Right forelimb (tissue), 1 donor: ENCODE results near the gene SERPINA3.
"Not testable (repeated sequence)": the region's sequence is repeated elsewhere in the genome, so short reads cannot be mapped to it uniquely, and the experiment has no call there.

Source experiments
- DNase-seq: peaks from one replicate; pipeline ENCODE4 v3.0.0-alpha.2; 2018

The SERPINA3 gene

DNA sequence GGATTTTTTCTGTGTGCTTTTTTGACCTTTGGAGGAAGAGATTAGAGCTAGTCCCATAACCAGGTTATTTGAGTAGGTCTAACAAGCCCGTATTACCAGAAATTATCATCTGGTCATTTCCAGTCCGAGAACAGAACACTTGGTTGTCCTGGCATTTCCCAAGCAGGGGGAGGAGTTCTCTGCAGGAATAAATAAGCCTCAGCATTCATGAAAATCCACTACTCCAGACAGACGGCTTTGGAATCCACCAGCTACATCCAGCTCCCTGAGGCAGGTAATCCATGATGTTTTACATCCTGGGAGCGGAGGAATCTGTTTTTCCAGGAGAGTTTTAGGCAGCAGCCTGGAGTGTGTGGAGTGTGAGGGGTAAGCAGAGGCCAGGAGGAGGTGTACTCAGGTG lies at the start of gene SERPINA3:
TSS of gene SERPINA3 (plus strand) at position 218 of the 400 bp plus-strand sequence. CDS start 2,051 bp downstream, outside the sequence.
- DNase-seq = no peak

DNA sequence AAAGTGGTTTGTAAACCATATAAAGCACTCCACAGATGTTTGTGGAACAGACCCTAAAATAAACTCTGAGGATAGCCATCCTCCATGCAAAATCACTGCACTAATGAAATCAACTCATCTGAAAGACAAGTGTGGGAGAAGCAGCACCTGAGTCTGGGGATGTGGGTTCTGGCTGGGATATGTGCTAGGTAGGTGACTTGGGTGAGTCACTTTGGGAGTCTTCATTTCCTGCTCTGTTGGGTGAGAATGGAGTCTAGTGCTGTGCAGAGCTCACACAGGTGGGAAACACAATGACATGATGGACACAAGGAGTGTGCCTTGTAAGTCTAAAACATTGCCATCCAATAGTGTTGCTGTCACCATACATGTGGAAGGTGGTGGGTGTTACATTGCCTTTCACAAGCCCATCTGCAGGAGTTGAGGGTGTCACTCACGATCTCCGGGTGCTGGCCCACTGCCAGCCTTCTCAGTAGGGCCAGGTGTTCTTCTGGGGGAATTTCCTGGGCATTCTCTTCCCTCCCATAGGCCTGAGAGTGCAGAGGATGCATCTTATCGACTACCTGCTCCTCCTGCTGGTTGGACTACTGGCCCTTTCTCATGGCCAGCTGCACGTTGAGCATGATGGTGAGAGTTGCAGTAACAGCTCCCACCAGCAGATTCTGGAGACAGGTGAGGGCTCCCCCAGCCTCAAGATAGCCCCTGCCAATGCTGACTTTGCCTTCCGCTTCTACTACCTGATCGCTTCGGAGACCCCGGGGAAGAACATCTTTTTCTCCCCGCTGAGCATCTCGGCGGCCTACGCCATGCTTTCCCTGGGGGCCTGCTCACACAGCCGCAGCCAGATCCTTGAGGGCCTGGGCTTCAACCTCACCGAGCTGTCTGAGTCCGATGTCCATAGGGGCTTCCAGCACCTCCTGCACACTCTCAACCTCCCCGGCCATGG lies 49.0 kb upstream of the SERPINA3 start:
- peak; percentile 36 for DNase-seq

- DNase-seq = no peak
These were observed 47.8 kb upstream of the SERPINA3 start for GRCh38 chr14:94564381-94564780.

DNA sequence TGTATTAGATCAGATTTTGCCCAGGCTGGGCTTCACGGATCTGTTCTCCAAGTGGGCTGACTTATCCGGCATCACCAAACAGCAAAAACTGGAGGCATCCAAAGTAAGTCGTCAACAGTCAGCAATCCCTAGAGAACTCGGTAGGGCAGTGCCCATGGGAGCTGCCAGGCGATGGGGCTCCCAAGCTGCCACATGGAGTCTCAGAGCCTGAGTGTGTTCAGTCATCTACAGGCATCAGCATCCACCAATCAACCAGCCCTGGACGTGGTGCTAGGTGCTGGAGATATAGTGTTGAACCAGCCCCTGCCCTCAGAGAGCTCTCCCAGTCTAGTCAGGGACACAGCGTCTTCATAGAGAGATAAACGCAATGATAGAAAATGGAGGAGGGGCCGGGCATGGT lies 44.0 kb upstream of the SERPINA3 start:
- no peak for DNase-seq

DNA sequence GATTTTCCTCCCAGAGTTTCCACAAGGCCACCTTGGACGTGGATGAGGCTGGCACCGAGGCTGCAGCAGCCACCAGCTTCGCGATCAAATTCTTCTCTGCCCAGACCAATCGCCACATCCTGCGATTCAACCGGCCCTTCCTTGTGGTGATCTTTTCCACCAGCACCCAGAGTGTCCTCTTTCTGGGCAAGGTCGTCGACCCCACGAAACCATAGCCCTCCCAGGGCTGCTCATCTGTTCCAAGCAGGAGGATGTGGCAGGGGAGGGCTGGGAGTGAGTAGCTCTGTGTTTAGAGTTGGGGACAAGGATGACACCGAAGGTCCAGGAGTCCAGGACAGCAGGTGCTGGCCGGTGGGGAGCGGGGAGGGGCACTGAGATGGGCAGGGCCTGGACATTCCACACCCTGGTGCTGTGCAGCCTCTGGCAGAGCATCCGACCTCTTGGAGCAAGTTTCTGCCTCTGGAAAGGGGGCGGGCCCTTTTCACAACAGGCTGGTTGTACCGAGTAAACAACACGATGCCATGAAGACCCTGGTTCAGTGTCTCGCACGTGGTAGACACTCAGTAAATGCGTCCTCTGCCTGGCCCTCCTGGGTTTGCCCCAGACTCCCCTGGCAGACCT lies 42.7 kb upstream of the SERPINA3 start:
- DNase-seq = no peak

- no peak for DNase-seq
These were observed 42.2 kb upstream of the SERPINA3 start for GRCh38 chr14:94570002-94570400.

DNA sequence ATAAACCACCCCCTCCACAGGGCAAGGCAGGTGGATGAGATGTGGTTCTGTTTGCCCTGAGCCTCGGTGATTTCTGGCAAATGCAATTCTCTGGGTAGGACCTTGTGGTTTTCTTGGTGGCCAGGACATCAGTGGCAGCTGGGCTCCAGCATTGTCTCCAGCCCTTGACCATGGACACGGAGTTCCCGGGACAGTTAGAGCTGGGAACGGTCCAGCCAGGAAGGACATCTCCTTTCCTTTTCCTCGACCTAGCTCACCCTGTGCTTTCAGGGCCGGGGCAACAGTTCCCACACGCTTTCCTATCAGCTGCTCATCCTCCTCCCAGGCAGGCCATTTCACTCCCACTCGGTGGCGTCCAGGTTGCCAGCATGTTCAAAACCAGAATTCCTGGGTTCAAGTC lies 41.8 kb upstream of the SERPINA3 start:
- DNase-seq = no peak

GRCh38 chr14:94571395-94571794 lies 40.8 kb upstream of the SERPINA3 start:
- peak; percentile 61 for DNase-seq

- DNase-seq = peak; percentile 32
These were observed 40.2 kb upstream of the SERPINA3 start for GRCh38 chr14:94571950-94572349.

GRCh38 chr14:94572637-94573303 lies 39.4 kb upstream of the SERPINA3 start:
- no peak for DNase-seq

DNA sequence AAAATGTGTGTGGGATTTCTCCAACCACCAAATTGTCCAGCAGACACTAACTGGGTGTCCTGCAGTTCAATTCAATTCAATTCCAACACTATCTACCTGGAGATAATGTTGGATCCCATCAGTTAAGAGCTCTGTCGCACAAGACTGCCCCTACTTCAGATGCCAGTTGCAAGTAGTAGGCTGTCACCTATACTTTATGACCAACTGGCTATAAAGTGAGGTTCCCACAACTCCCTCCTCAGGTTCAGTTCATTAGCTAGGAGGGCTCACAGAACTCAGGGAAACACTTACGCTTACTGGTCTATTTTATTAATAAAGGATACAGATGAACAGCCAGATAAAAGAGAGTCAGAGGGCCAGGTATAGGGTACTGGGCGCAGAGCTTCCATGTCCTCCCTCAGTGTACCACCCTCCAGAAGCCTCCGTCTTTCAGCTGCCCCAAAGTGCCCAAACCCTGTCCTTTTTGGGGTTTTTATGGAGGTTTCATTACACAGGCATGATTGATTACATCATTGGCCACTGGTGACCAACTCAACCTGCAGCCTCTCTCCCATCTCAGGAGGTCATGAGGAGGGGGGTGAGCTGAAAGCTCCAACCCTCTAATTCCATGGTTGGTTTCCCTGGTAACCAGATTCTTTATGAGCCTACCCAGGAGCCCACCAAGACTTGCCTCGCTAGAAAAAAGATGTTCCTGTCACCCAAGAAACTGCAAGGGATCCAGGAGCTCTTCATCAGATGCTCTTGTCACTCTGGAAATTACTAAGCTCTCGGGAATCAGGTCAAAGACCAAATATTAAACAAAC lies 38.5 kb upstream of the SERPINA3 start:
- no peak for DNase-seq

GRCh38 chr14:94574336-94574735 lies 37.9 kb upstream of the SERPINA3 start:
- DNase-seq = no peak

GRCh38 chr14:94575730-94576585 lies 36.2 kb upstream of the SERPINA3 start:
- no peak for DNase-seq

DNA sequence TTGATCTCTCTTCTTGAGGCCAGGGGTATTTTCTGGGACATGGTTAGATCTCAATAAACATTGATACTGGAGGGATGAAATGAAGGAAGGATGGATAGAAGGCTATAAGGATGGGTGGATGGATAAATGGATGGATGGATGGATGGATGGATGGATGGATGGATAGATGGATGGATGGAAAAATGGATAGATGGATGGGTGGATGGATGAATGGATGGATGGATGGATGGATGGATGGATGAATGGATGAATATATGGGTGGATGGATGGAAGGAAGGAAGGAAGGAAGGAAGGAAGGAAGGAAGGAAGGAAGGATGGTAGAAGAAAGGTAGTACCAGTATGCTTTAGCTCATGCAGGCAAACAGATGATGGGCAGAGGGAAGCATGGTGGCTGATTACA lies 34.7 kb upstream of the SERPINA3 start:
- not testable (repeated sequence) for DNase-seq

DNA sequence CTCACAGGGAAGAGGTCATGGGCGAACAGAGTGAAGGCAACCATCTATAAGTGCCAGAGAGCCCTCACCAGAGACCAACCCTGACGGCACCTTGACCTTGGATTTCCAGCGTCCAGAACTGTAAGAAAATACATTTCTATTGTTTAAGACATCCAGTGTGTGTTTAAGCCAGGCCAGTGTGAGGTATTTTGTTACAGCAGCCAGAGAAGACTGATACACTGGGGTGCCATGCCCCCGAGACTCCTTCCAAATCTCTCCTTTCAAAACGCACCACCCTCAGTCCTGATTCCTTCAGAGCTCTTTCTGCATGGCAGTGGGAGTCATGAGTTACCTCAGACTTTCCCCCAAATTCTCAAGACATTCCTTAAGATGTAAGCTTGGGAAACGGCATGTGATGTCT lies 33.5 kb upstream of the SERPINA3 start:
- no peak for DNase-seq

DNA sequence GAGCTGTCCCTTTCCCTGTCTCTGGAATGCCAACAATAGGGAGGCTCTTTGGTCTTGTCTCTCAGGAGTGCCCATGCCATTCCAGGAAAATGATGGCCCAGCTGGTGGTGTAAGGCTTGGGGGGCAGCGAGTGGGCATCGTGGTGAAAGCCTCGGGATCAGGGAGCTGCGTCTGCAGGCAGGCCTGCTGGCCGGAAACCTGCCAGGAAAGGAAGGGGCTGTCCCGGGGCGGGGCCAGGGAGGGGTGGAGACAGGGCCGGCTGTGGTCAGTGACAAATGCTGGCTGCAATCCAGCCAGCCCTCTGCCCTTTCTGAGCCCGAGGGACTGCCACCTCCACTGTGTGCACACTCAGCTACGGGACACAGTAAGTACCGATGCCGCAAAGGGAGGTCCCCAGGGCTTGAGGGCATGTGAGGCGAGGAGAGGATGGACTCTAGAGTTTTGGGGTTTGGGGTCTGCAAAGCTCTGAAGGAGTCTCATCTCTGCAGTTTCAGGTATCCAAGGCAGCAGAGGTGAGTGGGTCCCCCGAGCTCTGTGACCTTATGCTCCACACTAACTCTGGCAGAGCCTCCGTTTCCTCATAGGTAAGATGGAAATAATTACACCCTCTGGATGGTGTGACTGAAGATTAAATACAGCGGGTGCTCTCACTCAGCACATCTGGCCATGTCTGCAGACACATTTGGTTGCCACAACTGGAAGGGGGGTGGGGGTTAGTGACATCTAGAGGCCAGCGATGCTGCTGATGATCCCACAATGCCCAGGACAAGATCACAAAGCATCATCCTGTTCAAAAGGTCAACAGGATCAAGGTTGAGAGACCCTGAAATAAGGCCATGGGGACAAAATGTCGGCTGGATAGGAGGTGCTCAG lies 30.8 kb upstream of the SERPINA3 start, which contains the start of gene SERPINA5:
TSS of gene SERPINA5 (plus strand) at position 300 of the 873 bp plus-strand sequence. CDS start 5,937 bp downstream, outside the sequence.
- no peak for DNase-seq

DNA sequence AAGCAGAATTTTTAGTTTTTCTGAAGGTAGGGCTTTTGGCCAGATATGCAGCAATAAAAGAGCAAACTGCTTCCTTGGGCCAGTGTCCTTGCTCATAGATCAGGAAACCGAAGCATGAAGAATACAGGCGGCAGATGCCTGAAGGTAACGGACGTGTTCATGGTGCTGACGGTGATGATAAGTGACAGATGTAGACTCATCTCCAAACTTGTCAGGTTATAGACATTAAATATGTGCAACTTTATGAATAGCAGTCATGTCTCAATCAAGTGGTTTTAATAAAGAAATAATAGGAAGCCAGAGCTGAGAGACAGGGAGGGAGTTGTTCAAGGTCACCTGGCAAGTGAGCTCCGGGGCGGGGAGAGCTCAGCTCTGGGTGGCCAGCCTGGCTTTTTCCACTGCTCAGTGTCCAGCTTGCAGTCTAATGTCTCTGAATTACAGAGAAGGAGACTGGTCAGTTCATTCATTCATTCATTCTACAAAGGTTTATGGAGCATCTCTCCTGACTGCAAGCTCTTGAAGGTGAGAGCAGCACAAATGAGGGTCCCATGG lies 29.9 kb upstream of the SERPINA3 start:
- no peak for DNase-seq

- no peak for DNase-seq
These were observed 29.3 kb upstream of the SERPINA3 start for GRCh38 chr14:94582851-94583250.

DNA sequence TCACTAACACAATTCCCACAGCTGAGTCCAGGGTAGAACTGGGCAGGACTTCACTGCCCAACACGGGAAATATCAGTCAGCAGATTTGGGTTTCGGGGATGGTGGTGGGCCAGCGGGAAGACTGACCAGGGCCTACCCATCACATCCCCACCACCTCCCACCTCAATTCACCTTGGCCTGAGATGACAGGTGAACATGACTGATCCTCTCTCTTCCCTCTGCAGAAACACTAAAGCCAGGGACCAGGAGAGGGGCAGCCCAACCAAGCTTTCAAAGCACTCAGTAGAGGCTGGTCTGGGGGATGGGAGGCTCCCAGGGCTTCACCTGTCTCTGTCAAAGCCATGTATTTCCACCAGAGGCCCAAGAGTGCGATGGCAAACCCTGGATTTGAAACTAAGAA lies 28.6 kb upstream of the SERPINA3 start:
- no peak for DNase-seq

DNA sequence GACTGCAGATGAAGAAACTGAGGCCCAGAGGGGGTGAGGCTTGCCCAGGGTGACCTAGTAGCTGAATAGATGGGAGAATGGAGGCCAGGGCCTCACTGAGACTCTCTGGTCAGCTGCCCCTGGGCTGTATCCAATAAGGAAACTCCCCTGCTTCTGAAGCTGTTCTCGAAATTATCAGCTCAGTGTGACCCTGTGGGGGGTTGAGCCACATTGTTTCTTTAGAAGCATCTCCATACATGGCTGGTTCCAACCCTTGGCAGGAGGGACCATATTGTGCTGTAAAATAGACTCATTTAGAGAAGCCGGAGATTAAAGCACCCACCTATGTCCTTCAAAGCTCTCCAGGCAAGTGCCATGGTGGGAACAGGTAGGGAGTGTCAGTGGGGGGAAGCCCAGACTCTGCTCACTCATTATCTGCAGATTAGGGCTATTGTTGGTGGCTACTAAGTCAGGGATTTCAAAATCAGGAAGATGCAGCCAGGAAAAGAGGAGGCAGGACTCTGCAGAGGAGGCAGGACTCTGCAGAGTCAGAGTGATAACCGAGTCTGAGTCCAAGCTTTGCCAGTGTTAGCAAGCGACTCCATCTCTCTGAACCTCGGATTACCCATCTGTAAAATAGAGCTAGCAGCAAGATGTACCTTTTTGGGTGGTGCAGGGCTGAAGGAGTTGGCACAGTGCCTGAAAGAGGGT lies 27.5 kb upstream of the SERPINA3 start:
- no peak for DNase-seq
